ENCODE data around the gene CD7.

DNA sequence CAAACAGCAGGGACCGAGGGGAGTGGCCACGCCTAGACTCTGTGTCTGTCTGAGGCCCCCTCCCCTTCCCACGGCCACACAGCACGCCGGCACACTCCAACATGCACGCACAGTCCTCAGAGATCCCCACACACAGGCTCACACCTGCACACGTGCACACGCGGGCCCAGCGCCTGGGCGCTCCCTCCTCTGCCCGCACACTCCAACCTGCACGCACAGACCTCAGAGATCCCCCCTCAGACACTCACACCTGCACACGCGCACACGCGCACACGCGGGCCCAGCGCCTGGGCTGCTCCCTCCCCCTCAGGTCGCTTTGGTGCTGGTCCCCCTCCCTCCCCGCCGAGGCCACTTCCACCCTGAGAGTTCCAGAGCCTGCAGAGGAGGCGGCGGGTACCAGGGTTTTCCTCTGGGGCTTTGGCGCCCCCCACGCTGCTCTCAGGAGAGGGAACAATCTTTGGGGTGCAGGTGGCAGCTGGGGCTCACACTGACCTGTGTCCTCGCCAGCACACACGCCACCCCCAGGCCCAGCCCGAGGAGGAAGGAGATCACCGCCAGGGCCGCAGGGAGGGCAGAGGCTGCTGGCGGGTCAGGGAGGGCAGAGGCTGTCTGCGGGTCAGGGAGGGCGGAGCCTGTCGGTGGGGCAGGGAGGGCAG lies 1.6 kb downstream of the CD7 start:
- TF ChIP-seq POLR2A (IDR thresholded peaks at IDR 0.05; ENCODE audit: low read depth, low read length) (no peak), TAF1 (IDR thresholded peaks at IDR 0.05; ENCODE audit: low read depth, low read length) (no peak), SPI1 (IDR thresholded peaks at IDR 0.05; ENCODE audit: low read depth, low read length) (no peak), POLR2AphosphoS5 (IDR thresholded peaks at IDR 0.05; ENCODE audit: low read depth, low read length) (no peak), POU2F2 (IDR thresholded peaks at IDR 0.05; ENCODE audit: low read depth, low read length) (no peak), PAX5 (IDR thresholded peaks at IDR 0.05; ENCODE audit: insufficient read depth, low read length, severe bottlenecking) (no peak)

Data from GM12891 (cell line).